ENCODE measurements around the gene AUTS2.

The AUTS2 gene

GRCh38 chr7:70512761-70513160 is 914.5 kb downstream of the AUTS2 start:
- no peak for DNase-seq (ENCODE audit: low read depth)
- TF ChIP-seq CTCF (IDR thresholded peaks at IDR 0.05; ENCODE audit: low read depth, low read length, missing control alignments): no peak
- H3K4me3 ChIP-seq (ENCODE audit: low read depth, low read length): no peak overlapping the region
- in situ Hi-C loops (cut with HindIII; ENCODE audit: low sequenced_read_pairs): no loop called here

GRCh38 chr7:70520611-70521010 is 922.3 kb downstream of the AUTS2 start:
- TF ChIP-seq CTCF (IDR thresholded peaks at IDR 0.05; ENCODE audit: low read depth, low read length, missing control alignments): no peak
- DNase-seq (ENCODE audit: low read depth): no peak
- in situ Hi-C loops (cut with HindIII; ENCODE audit: low sequenced_read_pairs): no loop called here
- H3K4me3 ChIP-seq (ENCODE audit: low read depth, low read length): no peak overlapping the region

- no peak for DNase-seq (ENCODE audit: low read depth)
- no peak for TF ChIP-seq CTCF (IDR thresholded peaks at IDR 0.05; ENCODE audit: low read depth, low read length, missing control alignments)
- H3K4me3 ChIP-seq (ENCODE audit: low read depth, low read length): no peak overlapping the region
- in situ Hi-C loops (cut with HindIII; ENCODE audit: low sequenced_read_pairs): no loop called here
Observed at GRCh38 chr7:70523249-70523988, 925.1 kb downstream of the AUTS2 start.

GRCh38 chr7:70523989-70524351 is 925.7 kb downstream of the AUTS2 start:
- TF ChIP-seq CTCF (IDR thresholded peaks at IDR 0.05; ENCODE audit: low read depth, low read length, missing control alignments): no peak
- in situ Hi-C loops (cut with HindIII; ENCODE audit: low sequenced_read_pairs): no loop called here

GRCh38 chr7:70525991-70526390 is 927.7 kb downstream of the AUTS2 start:
- H3K4me3 ChIP-seq (ENCODE audit: low read depth, low read length): no peak overlapping the region
- in situ Hi-C loops (cut with HindIII; ENCODE audit: low sequenced_read_pairs): no loop called here
- TF ChIP-seq CTCF (IDR thresholded peaks at IDR 0.05; ENCODE audit: low read depth, low read length, missing control alignments): no peak
- no peak for DNase-seq (ENCODE audit: low read depth)

More at GRCh38 chr7:70523989-70524351, 925.7 kb downstream of the AUTS2 start:
- DNase-seq (ENCODE audit: low read depth): no peak
- H3K4me3 ChIP-seq (ENCODE audit: low read depth, low read length): no peak overlapping the region

- no peak for TF ChIP-seq CTCF (IDR thresholded peaks at IDR 0.05; ENCODE audit: low read depth, low read length, missing control alignments)
- in situ Hi-C loops (cut with HindIII; ENCODE audit: low sequenced_read_pairs): no loop called here
- no peak for DNase-seq (ENCODE audit: low read depth)
- H3K4me3 ChIP-seq (ENCODE audit: low read depth, low read length): no peak overlapping the region
Observed at GRCh38 chr7:70527520-70528115, 929.3 kb downstream of the AUTS2 start.
